TTC549 (cell line): Measurements from ENCODE around the gene UTP20.
"Not testable (repeated sequence)": the region's sequence is repeated elsewhere in the genome, so short reads cannot be mapped to it uniquely, and the experiment has no call there.

Source experiments
- FAIRE-seq: peaks from 2 replicates; lab custom pipeline; 2012; peaks lifted over from hg19 to GRCh38; lab: Jason Lieb, UNC

The UTP20 gene

GRCh38 chr12:101327546-101327945, 47.6 kb downstream of the UTP20 start:
- no peak for FAIRE-seq

GRCh38 chr12:101328917-101329316, 49.0 kb downstream of the UTP20 start:
- FAIRE-seq = no peak

- FAIRE-seq = no peak
Measured at GRCh38 chr12:101330631-101331030, 50.7 kb downstream of the UTP20 start.

GRCh38 chr12:101336437-101336836, 56.5 kb downstream of the UTP20 start:
- no peak for FAIRE-seq

GRCh38 chr12:101338087-101338486, 58.2 kb downstream of the UTP20 start:
- no peak for FAIRE-seq

- FAIRE-seq = no peak
Measured at GRCh38 chr12:101343893-101344292, 64.0 kb downstream of the UTP20 start.

- no peak for FAIRE-seq
Measured at GRCh38 chr12:101351682-101352081, 71.8 kb downstream of the UTP20 start.

- no peak for FAIRE-seq
Measured at GRCh38 chr12:101356794-101357193, 76.9 kb downstream of the UTP20 start.

- FAIRE-seq = no peak
Measured at GRCh38 chr12:101361455-101361854, 81.5 kb downstream of the UTP20 start.

- FAIRE-seq = no peak
Measured at GRCh38 chr12:101368016-101368415, 88.1 kb downstream of the UTP20 start.

GRCh38 chr12:101372431-101372830, 92.5 kb downstream of the UTP20 start:
- no peak for FAIRE-seq

GRCh38 chr12:101375573-101375972, 95.7 kb downstream of the UTP20 start:
- FAIRE-seq = no peak

- no peak for FAIRE-seq
Measured at GRCh38 chr12:101379149-101379548, 99.2 kb downstream of the UTP20 start.

- not testable (repeated sequence) for FAIRE-seq
Measured at GRCh38 chr12:101391181-101391580, 111.3 kb downstream of the UTP20 start.

- no peak for FAIRE-seq
Measured at GRCh38 chr12:101407049-101407435, 127.1 kb downstream of the UTP20 start.

- no peak for FAIRE-seq
Measured at GRCh38 chr12:101407436-101408345, 127.8 kb downstream of the UTP20 start, which contains the start of gene ARL1. TSS of gene ARL1 (minus strand) at chr12:101407772. CDS start at chr12:101407645, 127 bp downstream.

- not testable (repeated sequence) for FAIRE-seq
Measured at GRCh38 chr12:101410169-101410568, 130.3 kb downstream of the UTP20 start.

GRCh38 chr12:101414533-101415119, 134.7 kb downstream of the UTP20 start:
- peak; percentile 94 for FAIRE-seq

GRCh38 chr12:101415228-101415627, 135.3 kb downstream of the UTP20 start:
- FAIRE-seq = no peak

GRCh38 chr12:101422066-101422465, 142.2 kb downstream of the UTP20 start:
- FAIRE-seq = not testable (repeated sequence)

- no peak for FAIRE-seq
Measured at GRCh38 chr12:101424620-101425019, 144.7 kb downstream of the UTP20 start.

- no peak for FAIRE-seq
Measured at GRCh38 chr12:101430456-101430855, 150.6 kb downstream of the UTP20 start.

- no peak for FAIRE-seq
Measured at GRCh38 chr12:101436136-101436535, 156.2 kb downstream of the UTP20 start.
